ENCODE data around the gene GRSF1.

- TF ChIP-seq CTCF (IDR thresholded peaks at IDR 0.05) (no peak), POLR2AphosphoS5 (IDR thresholded peaks at IDR 0.05) (no peak), EP300 (IDR thresholded peaks at IDR 0.05) (no peak), POLR2A (IDR thresholded peaks at IDR 0.05; ENCODE audit: low read depth) (no peak)
These were observed 8.4 kb downstream of the GRSF1 start for GRCh38 chr4:70831293-70831692.

All from esophagus muscularis mucosa (tissue), 4 donors.